ENCODE measurements around the gene APOA5.
"Not testable (repeated sequence)": the region's sequence is repeated elsewhere in the genome, so short reads cannot be mapped to it uniquely, and the experiment has no call there.

DNA sequence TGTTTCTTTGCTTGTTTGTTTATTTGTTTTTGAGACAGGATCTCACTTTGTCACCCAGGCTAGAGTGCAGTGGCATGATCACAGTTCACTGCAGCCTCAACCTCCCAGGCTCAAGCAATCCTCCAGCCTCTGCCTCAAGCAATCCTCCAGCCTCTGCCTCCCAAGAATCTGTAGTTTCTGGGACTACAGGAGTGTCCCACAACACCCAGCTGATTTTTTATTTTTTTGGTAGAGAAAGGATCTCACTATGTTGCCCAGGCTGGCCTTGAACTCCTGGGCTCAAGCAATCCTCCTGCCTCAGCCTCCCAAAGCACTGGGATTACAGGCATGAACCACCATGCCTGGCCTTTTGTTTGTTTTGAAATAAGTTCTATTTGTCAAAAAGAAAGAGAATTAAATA, 10.0 kb upstream of the APOA5 start:
- TF ChIP-seq, protein P1, sequence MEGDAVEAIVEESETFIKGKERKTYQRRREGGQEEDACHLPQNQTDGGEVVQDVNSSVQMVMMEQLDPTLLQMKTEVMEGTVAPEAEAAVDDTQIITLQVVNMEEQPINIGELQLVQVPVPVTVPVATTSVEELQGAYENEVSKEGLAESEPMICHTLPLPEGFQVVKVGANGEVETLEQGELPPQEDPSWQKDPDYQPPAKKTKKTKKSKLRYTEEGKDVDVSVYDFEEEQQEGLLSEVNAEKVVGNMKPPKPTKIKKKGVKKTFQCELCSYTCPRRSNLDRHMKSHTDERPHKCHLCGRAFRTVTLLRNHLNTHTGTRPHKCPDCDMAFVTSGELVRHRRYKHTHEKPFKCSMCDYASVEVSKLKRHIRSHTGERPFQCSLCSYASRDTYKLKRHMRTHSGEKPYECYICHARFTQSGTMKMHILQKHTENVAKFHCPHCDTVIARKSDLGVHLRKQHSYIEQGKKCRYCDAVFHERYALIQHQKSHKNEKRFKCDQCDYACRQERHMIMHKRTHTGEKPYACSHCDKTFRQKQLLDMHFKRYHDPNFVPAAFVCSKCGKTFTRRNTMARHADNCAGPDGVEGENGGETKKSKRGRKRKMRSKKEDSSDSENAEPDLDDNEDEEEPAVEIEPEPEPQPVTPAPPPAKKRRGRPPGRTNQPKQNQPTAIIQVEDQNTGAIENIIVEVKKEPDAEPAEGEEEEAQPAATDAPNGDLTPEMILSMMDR (IDR thresholded peaks at IDR 0.05) = not testable (repeated sequence)
- not testable (repeated sequence) for TF ChIP-seq EP300, POLR2A (IDR thresholded peaks at IDR 0.05)

Data from suprapubic skin (tissue), 3 donors.